ENCODE measurements around the gene SPG7. TPM values are rescaled to one million over a fixed set of nuclear protein-coding genes. Genes with fewer than 3 reads are reported as not detected.

Gene SPG7
- total and polyA plus RNA-seq, 2 of the 4 experiments (the other 2 are of a cell fraction) = 94.6 to 96.8 TPM

- Histone ChIP-seq H2AK5ac (ENCODE audit: low read depth, low read length) (no peak overlapping the region), H3K27ac (ENCODE audit: insufficient read depth, low read length) (no peak overlapping the region), H4K91ac (ENCODE audit: insufficient read depth, low read depth, low read length) (no peak overlapping the region), H3K4me2 (ENCODE audit: low read depth, low read length) (peak overlapping the region; percentile 29; the same call in 1 of the 2 replicates), H3K4me1 (ENCODE audit: control insufficient read depth, insufficient read depth, low read length) (peaks cover 31% of the 10 kb centered on the region), H2AFZ (replicated peaks; ENCODE audit: low read length, poor library complexity) (no peak overlapping the region), H3K56ac (ENCODE audit: extremely low read depth, insufficient read depth, low read length) (no peak overlapping the region), H2BK120ac (ENCODE audit: low read depth, low read length) (no peak overlapping the region), H2BK20ac (ENCODE audit: low read depth, low read length) (no peak overlapping the region), H3K36me3 (ENCODE audit: control insufficient read depth, insufficient read depth, low read length) (no peaks in the 10 kb centered on the region), H4K8ac (ENCODE audit: low read depth in 2 of 2, low read length in 2 of 2) (no peak overlapping the region), H3K18ac (ENCODE audit: low read depth, low read length) (no peak overlapping the region), H3K79me1 (ENCODE audit: low read depth in 1 of 2, low read length in 2 of 2) (peaks cover 0 to 73% of the 10 kb centered on the region in 2 experiments; a peak in 2 of 4 replicates), H4K20me1 (ENCODE audit: insufficient read depth, low read length) (peaks cover 98% of the 10 kb centered on the region), H3K4ac (ENCODE audit: low read depth, low read length) (no peak overlapping the region; the same call in 1 of the 2 replicates), H3K9me1 (ENCODE audit: insufficient read depth, low read length) (peaks cover 53% of the 10 kb centered on the region), H4K5ac (ENCODE audit: low read depth, low read length) (no peak overlapping the region), H2AK9ac (replicated peaks; ENCODE audit: low read depth, low read length, poor library complexity) (no peak overlapping the region), H3K14ac (replicated peaks; ENCODE audit: low read depth, low read length) (no peak overlapping the region), H3K27me3 (ENCODE audit: control insufficient read depth, insufficient read depth, low read length) (no peaks in the 10 kb centered on the region), H3K4me3 (ENCODE audit: insufficient read depth, low read depth, low read length) (no peak overlapping the region), H3K9ac (ENCODE audit: low read depth, low read length) (no peak overlapping the region), H3K23ac (ENCODE audit: low read depth, low read length) (0 out of 2 replicates have a peak overlapping the region, but pooled peaks have one; percentile 3), H3K9me3 (ENCODE audit: control insufficient read depth, insufficient read depth, low read length) (no peaks in the 10 kb centered on the region), H2BK15ac (ENCODE audit: low read depth, low read length) (no peak overlapping the region), H2BK5ac (ENCODE audit: low read depth, low read length, poor library complexity, severe bottlenecking) (no peak overlapping the region)
- TF ChIP-seq MXI1 (IDR thresholded peaks at IDR 0.05; ENCODE audit: borderline replicate concordance, low read depth, low read length) = no peak
- TF ChIP-seq, protein P1, sequence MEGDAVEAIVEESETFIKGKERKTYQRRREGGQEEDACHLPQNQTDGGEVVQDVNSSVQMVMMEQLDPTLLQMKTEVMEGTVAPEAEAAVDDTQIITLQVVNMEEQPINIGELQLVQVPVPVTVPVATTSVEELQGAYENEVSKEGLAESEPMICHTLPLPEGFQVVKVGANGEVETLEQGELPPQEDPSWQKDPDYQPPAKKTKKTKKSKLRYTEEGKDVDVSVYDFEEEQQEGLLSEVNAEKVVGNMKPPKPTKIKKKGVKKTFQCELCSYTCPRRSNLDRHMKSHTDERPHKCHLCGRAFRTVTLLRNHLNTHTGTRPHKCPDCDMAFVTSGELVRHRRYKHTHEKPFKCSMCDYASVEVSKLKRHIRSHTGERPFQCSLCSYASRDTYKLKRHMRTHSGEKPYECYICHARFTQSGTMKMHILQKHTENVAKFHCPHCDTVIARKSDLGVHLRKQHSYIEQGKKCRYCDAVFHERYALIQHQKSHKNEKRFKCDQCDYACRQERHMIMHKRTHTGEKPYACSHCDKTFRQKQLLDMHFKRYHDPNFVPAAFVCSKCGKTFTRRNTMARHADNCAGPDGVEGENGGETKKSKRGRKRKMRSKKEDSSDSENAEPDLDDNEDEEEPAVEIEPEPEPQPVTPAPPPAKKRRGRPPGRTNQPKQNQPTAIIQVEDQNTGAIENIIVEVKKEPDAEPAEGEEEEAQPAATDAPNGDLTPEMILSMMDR (conservative IDR thresholded peaks at IDR 0.05; ENCODE audit: low read depth, low read length) = no peak
- no peak for TF ChIP-seq USF2 (IDR thresholded peaks at IDR 0.05; ENCODE audit: low read depth, low read length)
- no peak for TF ChIP-seq SMC3 (IDR thresholded peaks at IDR 0.05; ENCODE audit: low read depth, low read length)
- TF ChIP-seq CHD1 (IDR thresholded peaks at IDR 0.05; ENCODE audit: low read depth, low read length) = no peak
- no peak for TF ChIP-seq RAD21 (IDR thresholded peaks at IDR 0.05; ENCODE audit: low read length)
- no peak for TF ChIP-seq MAZ (IDR thresholded peaks at IDR 0.05; ENCODE audit: borderline replicate concordance, low read depth, low read length)
- TF ChIP-seq RFX5 (IDR thresholded peaks at IDR 0.05; ENCODE audit: low read depth, low read length) = no peak
- TF ChIP-seq ELK1 (IDR thresholded peaks at IDR 0.05; ENCODE audit: borderline replicate concordance, low read depth, low read length) = no peak
- TF ChIP-seq POLR2A (IDR thresholded peaks at IDR 0.05; ENCODE audit: low read depth, low read length) = no peak
- dilution Hi-C loops (cut with HindIII; ENCODE audit: low sequenced_read_pairs, unreplicated experiment) = no loop called here
- WGBS, 2 experiments (ENCODE audit: extremely low coverage in 2 of 2, insufficient read length in 1 of 2) = 69% methylated on average over 10 of the region's 14 CpGs; no CpG with 5 or more reads in 1 of the 2 experiments
- CTCF ChIA-PET = no interaction called here
- in situ Hi-C loops (cut with MboI; ENCODE audit: low sequenced_read_pairs) = no loop called here
- no TSS peak for BruUV-seq (replicated peaks)
- POLR2A ChIA-PET (ENCODE audit: unreplicated experiment) = no interaction called here
- intact Hi-C loops (cut with micrococcal nuclease) = no loop called here
- DNase-seq (no peak), ATAC-seq (ENCODE audit: low read depth) (peak; percentile 18; the same call in 1 of the 2 replicates)
Observed at GRCh38 chr16:89482150-89482816, 25.9 kb upstream of the SPG7 start.

Measured in IMR-90 (cell line).